ENCODE data around the gene NR2F1-AS1.

NR2F1-AS1 gene

GRCh38 chr5:93384995-93385394 is 196.0 kb downstream of the NR2F1-AS1 start:
- Histone ChIP-seq H3K4me3 (ENCODE audit: low read depth, low read length) (no peak overlapping the region), H3K27ac (no peak overlapping the region), H3K9me3 (ENCODE audit: severe bottlenecking) (no peaks in the 10 kb centered on the region), H3K36me3 (no peaks in the 10 kb centered on the region), H3K27me3 (ENCODE audit: insufficient read depth, low read depth, severe bottlenecking) (no peaks in the 10 kb centered on the region)
- DNase-seq, result no peak
- TF ChIP-seq CTCF (IDR thresholded peaks at IDR 0.05; ENCODE audit: low read depth, low read length), result no peak

- H3K4me3 ChIP-seq (ENCODE audit: low read depth, low read length), result no peak overlapping the region
- TF ChIP-seq CTCF (IDR thresholded peaks at IDR 0.05; ENCODE audit: low read depth, low read length), result no peak
- DNase-seq, result no peak
- no peaks in the 10 kb centered on the region for H3K27me3 ChIP-seq (ENCODE audit: insufficient read depth, low read depth, severe bottlenecking)
- no peak overlapping the region for H3K27ac ChIP-seq
- no peaks in the 10 kb centered on the region for H3K9me3 ChIP-seq (ENCODE audit: severe bottlenecking)
- H3K36me3 ChIP-seq, result no peaks in the 10 kb centered on the region
These were observed 197.0 kb downstream of the NR2F1-AS1 start for GRCh38 chr5:93384026-93384425.

GRCh38 chr5:93382188-93382825 is 198.7 kb downstream of the NR2F1-AS1 start:
- Histone ChIP-seq H3K36me3 (no peaks in the 10 kb centered on the region), H3K27ac (no peak overlapping the region), H3K4me3 (ENCODE audit: low read depth, low read length) (no peak overlapping the region), H3K27me3 (ENCODE audit: insufficient read depth, low read depth, severe bottlenecking) (no peaks in the 10 kb centered on the region), H3K9me3 (ENCODE audit: severe bottlenecking) (no peaks in the 10 kb centered on the region)
- TF ChIP-seq CTCF (IDR thresholded peaks at IDR 0.05; ENCODE audit: low read depth, low read length), result no peak
- no peak for DNase-seq

- Histone ChIP-seq H3K27ac (no peak overlapping the region), H3K9me3 (ENCODE audit: severe bottlenecking) (no peaks in the 10 kb centered on the region), H3K4me3 (ENCODE audit: low read depth, low read length) (no peak overlapping the region), H3K27me3 (ENCODE audit: insufficient read depth, low read depth, severe bottlenecking) (no peaks in the 10 kb centered on the region), H3K36me3 (no peaks in the 10 kb centered on the region)
- no peak for TF ChIP-seq CTCF (IDR thresholded peaks at IDR 0.05; ENCODE audit: low read depth, low read length)
- no peak for DNase-seq
These were observed 200.0 kb downstream of the NR2F1-AS1 start for GRCh38 chr5:93381057-93381456.

- no peak for TF ChIP-seq CTCF (IDR thresholded peaks at IDR 0.05; ENCODE audit: low read depth, low read length)
- Histone ChIP-seq H3K27ac (no peak overlapping the region), H3K27me3 (ENCODE audit: insufficient read depth, low read depth, severe bottlenecking) (no peaks in the 10 kb centered on the region), H3K4me3 (ENCODE audit: low read depth, low read length) (no peak overlapping the region), H3K36me3 (no peaks in the 10 kb centered on the region), H3K9me3 (ENCODE audit: severe bottlenecking) (no peaks in the 10 kb centered on the region)
- no peak for DNase-seq
These were observed 202.9 kb downstream of the NR2F1-AS1 start for GRCh38 chr5:93378073-93378472.

GRCh38 chr5:93371893-93372292 is 209.1 kb downstream of the NR2F1-AS1 start:
- H3K9me3 ChIP-seq (ENCODE audit: severe bottlenecking), result no peaks in the 10 kb centered on the region
- H3K27ac ChIP-seq, result no peak overlapping the region
- no peak overlapping the region for H3K4me3 ChIP-seq (ENCODE audit: low read depth, low read length)
- TF ChIP-seq CTCF (IDR thresholded peaks at IDR 0.05; ENCODE audit: low read depth, low read length), result no peak
- no peaks in the 10 kb centered on the region for H3K36me3 ChIP-seq
- DNase-seq, result no peak
- H3K27me3 ChIP-seq (ENCODE audit: insufficient read depth, low read depth, severe bottlenecking), result no peaks in the 10 kb centered on the region
